Nephron progenitor cell (in vitro differentiated cells): ENCODE results near the gene DZANK1.
A peak's percentile ranks its signal among the peaks of the same experiment; 100 is the strongest.

Experiments used
- DNase-seq: peaks from one replicate; pipeline ENCODE4 v3.0.0; 2021
- H3K27ac Mint-ChIP-seq: 2 replicates; pipeline ENCODE4 v1.8.0; 2021; ENCODE audit warnings: mild to moderate bottlenecking, moderate library complexity, mixed read lengths
- H3K27me3 Mint-ChIP-seq: 2 replicates; pipeline ENCODE4 v1.8.0; 2021; ENCODE audit warnings: mild to moderate bottlenecking, low read depth, mixed read lengths; ENCODE audit not compliant: poor library complexity
- H3K36me3 Mint-ChIP-seq: 2 replicates; pipeline ENCODE4 v1.8.0; 2021; ENCODE audit warnings: low read depth, mixed read lengths
- H3K4me1 Mint-ChIP-seq: 2 replicates; pipeline ENCODE4 v1.8.0; 2021; ENCODE audit warnings: mixed read lengths
- H3K4me3 Mint-ChIP-seq: 2 replicates; pipeline ENCODE4 v1.8.0; 2021; ENCODE audit warnings: mild to moderate bottlenecking, moderate library complexity, mixed read lengths
- H3K9me3 Mint-ChIP-seq: 2 replicates; pipeline ENCODE4 v1.8.0; 2021; ENCODE audit warnings: mild to moderate bottlenecking, moderate library complexity, mixed read lengths
- CTCF ChIP-seq: fragments of 200-600 bp; sonication (generic); IDR thresholded peaks from 2 replicates; pipeline ENCODE4 v1.5.0; 2021; ENCODE audit warnings: antibody characterized with exemption

The DZANK1 gene

GRCh38 chr20:18496042-18496441, 29.2 kb upstream of the DZANK1 start:
- TF ChIP-seq CTCF: no peak
- H3K36me3 Mint-ChIP-seq: peaks cover 21% of the 10 kb centered on the region
- H3K27ac Mint-ChIP-seq: no peak overlapping the region
- H3K9me3 Mint-ChIP-seq: peaks cover 4% of the 10 kb centered on the region
- DNase-seq: no peak
- peaks cover 4% of the 10 kb centered on the region for H3K27me3 Mint-ChIP-seq
- peak overlapping the region; percentile 97 for H3K4me3 Mint-ChIP-seq
- H3K4me1 Mint-ChIP-seq: peaks cover 18% of the 10 kb centered on the region

GRCh38 chr20:18488301-18488700, 21.5 kb upstream of the DZANK1 start:
- no peak for DNase-seq
- peaks cover 1% of the 10 kb centered on the region for H3K4me1 Mint-ChIP-seq
- no peaks in the 10 kb centered on the region for H3K9me3 Mint-ChIP-seq
- peaks cover 6% of the 10 kb centered on the region for H3K27me3 Mint-ChIP-seq
- peaks cover 59% of the 10 kb centered on the region for H3K36me3 Mint-ChIP-seq
- TF ChIP-seq CTCF: no peak
- H3K27ac Mint-ChIP-seq: no peak overlapping the region
- no peak overlapping the region for H3K4me3 Mint-ChIP-seq

- no peak for TF ChIP-seq CTCF
- Mint-ChIP-seq H3K27ac (no peak overlapping the region), H3K4me1 (no peaks in the 10 kb centered on the region), H3K36me3 (peaks cover 62% of the 10 kb centered on the region), H3K4me3 (no peak overlapping the region), H3K9me3 (no peaks in the 10 kb centered on the region), H3K27me3 (no peaks in the 10 kb centered on the region)
- no peak for DNase-seq
These were observed 14.8 kb upstream of the DZANK1 start for GRCh38 chr20:18481596-18481995.

GRCh38 chr20:18477821-18478220, 11.0 kb upstream of the DZANK1 start:
- Mint-ChIP-seq H3K36me3 (peaks cover 58% of the 10 kb centered on the region), H3K4me3 (no peak overlapping the region), H3K9me3 (no peaks in the 10 kb centered on the region), H3K27me3 (no peaks in the 10 kb centered on the region), H3K27ac (no peak overlapping the region), H3K4me1 (no peaks in the 10 kb centered on the region)
- TF ChIP-seq CTCF: no peak
- DNase-seq: no peak

GRCh38 chr20:18477218-18477617, 10.4 kb upstream of the DZANK1 start:
- no peak overlapping the region for H3K27ac Mint-ChIP-seq
- no peaks in the 10 kb centered on the region for H3K27me3 Mint-ChIP-seq
- H3K36me3 Mint-ChIP-seq: peaks cover 52% of the 10 kb centered on the region
- no peaks in the 10 kb centered on the region for H3K4me1 Mint-ChIP-seq
- no peak for DNase-seq
- no peak overlapping the region for H3K4me3 Mint-ChIP-seq
- no peaks in the 10 kb centered on the region for H3K9me3 Mint-ChIP-seq
- no peak for TF ChIP-seq CTCF

- H3K4me1 Mint-ChIP-seq: peaks cover 39% of the 10 kb centered on the region
- no peak for TF ChIP-seq CTCF
- no peaks in the 10 kb centered on the region for H3K9me3 Mint-ChIP-seq
- no peaks in the 10 kb centered on the region for H3K36me3 Mint-ChIP-seq
- H3K4me3 Mint-ChIP-seq: peak overlapping the region; percentile 97
- H3K27me3 Mint-ChIP-seq: peaks cover 7% of the 10 kb centered on the region
- no peak for DNase-seq
- peak overlapping the region; percentile 100 for H3K27ac Mint-ChIP-seq
These were observed 296 bp downstream of the DZANK1 start for GRCh38 chr20:18466574-18466893.
